Measurements from ENCODE around the gene CEACAM4. TPM values are rescaled to one million over a fixed set of nuclear protein-coding genes. Genes with fewer than 3 reads are reported as not detected.

CEACAM4 gene
- total and polyA plus RNA-seq, 9 of the 15 experiments (the other 6 are each of a cell fraction or from before 2014, with no cell fraction given) = not detected

- Histone ChIP-seq H3K27me3 (ENCODE audit: control insufficient read depth in 2 of 2, insufficient read depth in 2 of 2, low read length in 2 of 2) (peaks cover 0 to 5% of the 10 kb centered on the region in 2 experiments; a peak in 1 of 5 replicates), H3K4me2 (ENCODE audit: insufficient read depth, low read length) (no peak overlapping the region), H3K9me3 (replicated peaks; ENCODE audit: control insufficient read depth, insufficient read depth, low read depth, low read length) (no peaks in the 10 kb centered on the region), H4K20me1 (replicated peaks; ENCODE audit: control insufficient read depth, insufficient read depth, low read length) (no peaks in the 10 kb centered on the region), H3K36me3 (ENCODE audit: control insufficient read depth, insufficient read depth, low read length) (no peaks in the 10 kb centered on the region), H3K79me2 (ENCODE audit: control insufficient read depth, insufficient read depth, low read length) (no peaks in the 10 kb centered on the region), H3K9me1 (ENCODE audit: control insufficient read depth, insufficient read depth, low read length) (no peaks in the 10 kb centered on the region), H3K27ac (ENCODE audit: extremely low read depth, low read depth, low read length) (no peak overlapping the region), H3K4me1 (replicated peaks in 1 of 2; ENCODE audit: control insufficient read depth in 2 of 2, insufficient read depth in 2 of 2, low read length in 2 of 2) (no peaks in the 10 kb centered on the region), H2AFZ (ENCODE audit: low read depth, low read length) (no peak overlapping the region), H3K9ac (ENCODE audit: insufficient read depth in 1 of 2, low read depth in 2 of 2, low read length in 2 of 2) (no peak overlapping the region), H3K4me3 (no peak overlapping the region)
- no peak for ATAC-seq
- FAIRE-seq = no peak
- ChIA-PET CTCF (ENCODE audit: low intra/inter-chr PET ratio) (no interaction called here), POLR2A (no interaction called here)
- WGBS (ENCODE audit: insufficient coverage, low coverage, missing lambda C conversion rate) = 0% methylated on average over 4 of the region's 4 CpGs
- in situ Hi-C loops (cut with MboI) (no loop called here), intact Hi-C loops (cut with micrococcal nuclease) (no loop called here)
- DNase-seq (ENCODE audit: extremely low read depth in 1 of 4, low spot score in 3 of 4) = no peak
- no TSS peak for BruUV-seq (replicated peaks)
- TF ChIP-seq E4F1 (CRISPR knock-in tag; IDR thresholded peaks at IDR 0.05; ENCODE audit: borderline replicate concordance) = no peak
- TF ChIP-seq POU5F1 (IDR thresholded peaks at IDR 0.05; ENCODE audit: borderline replicate concordance, low read depth, low read length, partially characterized antibody) = no peak
- no peak for TF ChIP-seq PHTF2 (CRISPR knock-in tag; IDR thresholded peaks at IDR 0.05)
- TF ChIP-seq NFIC (IDR thresholded peaks at IDR 0.05) = no peak
- TF ChIP-seq, protein P1, sequence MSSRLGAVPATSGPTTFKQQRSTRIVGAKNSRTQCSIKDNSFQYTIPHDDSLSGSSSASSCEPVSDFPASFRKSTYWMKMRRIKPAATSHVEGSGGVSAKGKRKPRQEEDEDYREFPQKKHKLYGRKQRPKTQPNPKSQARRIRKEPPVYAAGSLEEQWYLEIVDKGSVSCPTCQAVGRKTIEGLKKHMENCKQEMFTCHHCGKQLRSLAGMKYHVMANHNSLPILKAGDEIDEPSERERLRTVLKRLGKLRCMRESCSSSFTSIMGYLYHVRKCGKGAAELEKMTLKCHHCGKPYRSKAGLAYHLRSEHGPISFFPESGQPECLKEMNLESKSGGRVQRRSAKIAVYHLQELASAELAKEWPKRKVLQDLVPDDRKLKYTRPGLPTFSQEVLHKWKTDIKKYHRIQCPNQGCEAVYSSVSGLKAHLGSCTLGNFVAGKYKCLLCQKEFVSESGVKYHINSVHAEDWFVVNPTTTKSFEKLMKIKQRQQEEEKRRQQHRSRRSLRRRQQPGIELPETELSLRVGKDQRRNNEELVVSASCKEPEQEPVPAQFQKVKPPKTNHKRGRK (tag; IDR thresholded peaks at IDR 0.05) = no peak
- no peak for TF ChIP-seq ZNF395 (CRISPR knock-in tag; IDR thresholded peaks at IDR 0.05)
- TF ChIP-seq POLR2AphosphoS5 (IDR thresholded peaks at IDR 0.05; ENCODE audit: control insufficient read depth, insufficient read depth, low read depth, low read length) = no peak
- TF ChIP-seq ZKSCAN1 (IDR thresholded peaks at IDR 0.05; ENCODE audit: low read depth, low read length) = no peak
- no peak for TF ChIP-seq RBM14 (IDR thresholded peaks at IDR 0.05; ENCODE audit: borderline replicate concordance, insufficient read depth, low read depth, low read length)
Observed at GRCh38 chr19:41623360-41623759, 3.5 kb downstream of the CEACAM4 start.
